IPS-NIHi11 (cell line): ENCODE data around the gene NCAPH2.
"Not testable (repeated sequence)": the region's sequence is repeated elsewhere in the genome, so short reads cannot be mapped to it uniquely, and the experiment has no call there.

Experiments
- DNase-seq: peaks from one replicate; pipeline ENCODE4 v3.0.0; 2012; ENCODE audit warnings: mixed read lengths, low spot score

Gene NCAPH2

DNA sequence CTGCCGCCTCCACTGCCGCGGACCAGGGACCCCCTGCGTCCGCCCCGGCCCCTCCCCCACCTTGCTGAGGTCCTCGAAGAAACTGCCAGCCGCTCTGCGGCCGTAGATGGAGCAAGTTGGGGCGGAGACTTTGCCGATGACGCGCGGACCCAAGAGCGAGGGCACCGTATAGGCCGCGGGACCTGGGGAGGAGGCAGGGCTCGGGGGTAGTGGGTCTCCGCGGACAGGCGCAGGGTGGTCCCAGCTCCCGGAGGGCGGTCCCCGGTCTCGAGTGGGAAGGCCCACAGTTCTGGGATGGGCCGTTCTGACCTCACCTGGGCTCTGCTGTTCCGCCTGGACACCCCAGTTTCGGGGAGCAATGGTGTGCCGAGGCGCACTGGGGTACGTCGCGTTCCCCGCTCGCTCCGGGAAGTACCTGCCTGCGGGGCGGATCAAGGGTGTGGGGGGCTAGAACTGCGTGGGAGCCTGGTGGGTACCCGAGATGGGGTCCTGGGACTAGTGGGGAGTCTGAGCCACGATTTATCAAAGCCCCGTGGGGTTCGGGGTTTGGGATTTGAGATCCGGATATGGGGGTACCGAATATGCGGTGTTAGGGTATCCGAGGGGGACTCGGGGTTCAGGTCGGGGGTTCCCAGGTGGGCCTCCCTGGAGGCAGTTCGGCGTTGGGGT lies 23.0 kb downstream of the NCAPH2 start:
- peak; percentile 77 for DNase-seq

DNA sequence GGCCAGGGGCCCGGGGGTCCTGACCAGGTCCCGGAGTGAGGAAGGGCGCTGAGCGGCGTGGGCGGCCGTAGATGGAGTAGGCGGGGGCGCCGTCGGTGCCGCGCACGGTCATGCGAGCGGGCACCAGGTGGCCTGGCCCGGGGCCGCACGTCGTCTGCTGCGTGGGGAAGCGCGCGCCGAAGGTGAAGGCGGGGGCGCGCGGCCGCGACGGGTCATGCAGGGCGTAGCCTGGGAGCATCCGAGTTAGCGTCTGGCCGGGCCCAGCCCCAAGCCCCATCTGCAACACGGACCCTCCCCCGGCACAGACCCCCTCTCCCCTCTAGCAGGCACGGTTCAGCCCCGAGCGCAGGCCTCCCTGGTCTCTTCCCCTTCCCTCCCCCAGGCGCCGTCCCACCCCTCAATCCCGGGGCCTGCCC lies 23.5 kb downstream of the NCAPH2 start:
- peak; percentile 51 for DNase-seq

DNA sequence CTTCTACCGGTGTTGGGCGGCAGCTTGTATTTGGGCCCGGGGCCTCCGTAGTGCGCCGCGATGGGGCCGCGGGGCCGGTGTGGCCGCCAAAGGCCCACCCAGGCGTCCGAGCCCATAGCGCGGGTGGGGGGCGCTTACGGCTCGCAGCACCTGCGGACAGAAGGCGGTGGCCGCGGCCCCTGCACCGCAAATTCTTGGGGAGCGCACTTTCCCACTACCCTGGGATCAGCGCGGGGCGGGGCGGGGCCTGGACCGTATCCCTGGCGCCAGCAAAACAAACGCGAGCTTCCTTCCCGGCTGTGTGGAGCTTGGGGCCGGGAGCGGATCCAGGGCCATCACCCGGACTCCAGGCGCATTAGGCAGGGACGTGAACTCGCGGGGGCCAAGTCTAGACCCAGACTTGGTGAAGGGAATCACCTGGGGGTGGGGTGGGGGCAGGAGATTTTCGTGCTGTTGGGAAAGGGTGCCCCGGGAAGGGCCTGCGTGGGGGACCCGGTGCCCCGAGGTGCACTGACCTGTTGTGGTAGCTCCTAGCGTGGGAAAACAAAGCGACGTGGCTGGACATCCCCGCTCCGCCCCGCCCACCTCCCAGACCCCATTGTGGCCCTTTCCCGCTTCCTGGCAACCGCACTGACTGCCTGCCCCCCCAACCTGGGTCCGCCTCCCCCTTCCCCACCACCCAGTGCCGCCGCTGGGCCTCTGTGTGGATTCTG lies 24.1 kb downstream of the NCAPH2 start:
- peak; percentile 69 for DNase-seq

DNA sequence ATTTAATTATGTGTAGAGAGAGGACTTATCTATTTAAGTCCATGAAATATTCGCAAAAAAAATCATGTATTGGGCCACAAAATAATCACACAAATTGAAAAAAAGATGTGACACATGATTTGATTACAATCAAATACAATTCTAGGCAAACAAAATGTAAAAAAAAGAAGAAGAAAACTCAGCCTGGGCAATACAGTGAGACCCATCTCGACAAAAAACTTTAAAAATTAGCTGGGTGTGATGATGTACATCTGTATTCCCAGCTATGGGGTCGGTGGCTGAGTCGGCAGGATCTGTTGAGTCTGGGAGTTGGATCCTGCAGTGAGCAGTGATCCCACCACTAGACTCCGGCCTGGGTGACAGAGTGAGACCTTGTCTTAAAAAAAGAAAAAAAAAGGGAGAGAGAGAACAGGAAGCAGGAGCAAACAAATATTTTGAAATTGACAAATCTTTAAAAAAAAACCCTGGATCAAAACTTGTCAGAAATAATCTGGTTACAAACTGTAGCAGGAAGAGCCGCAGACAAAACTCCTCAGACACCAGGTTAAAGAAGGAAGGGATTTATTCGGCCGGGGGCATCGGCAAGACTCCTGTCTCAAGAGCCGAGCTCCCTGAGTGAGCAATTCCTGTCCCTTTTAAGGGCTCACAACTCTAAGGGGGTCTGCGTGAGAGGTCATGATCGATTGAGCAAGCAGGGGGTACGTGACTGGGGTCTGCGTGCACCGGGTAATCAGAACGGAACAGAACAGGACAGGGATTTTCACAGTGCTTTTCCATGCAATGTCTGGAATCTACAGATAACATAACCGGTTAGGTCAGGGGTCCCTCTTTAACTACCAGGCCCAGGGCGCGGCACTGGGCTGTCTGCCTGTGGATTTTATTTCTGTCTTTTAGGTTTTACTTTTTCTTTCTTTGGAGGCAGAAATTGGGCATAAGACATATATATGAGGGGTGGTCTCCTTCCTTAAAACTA lies 25.1 kb downstream of the NCAPH2 start:
- DNase-seq, result no peak

DNA sequence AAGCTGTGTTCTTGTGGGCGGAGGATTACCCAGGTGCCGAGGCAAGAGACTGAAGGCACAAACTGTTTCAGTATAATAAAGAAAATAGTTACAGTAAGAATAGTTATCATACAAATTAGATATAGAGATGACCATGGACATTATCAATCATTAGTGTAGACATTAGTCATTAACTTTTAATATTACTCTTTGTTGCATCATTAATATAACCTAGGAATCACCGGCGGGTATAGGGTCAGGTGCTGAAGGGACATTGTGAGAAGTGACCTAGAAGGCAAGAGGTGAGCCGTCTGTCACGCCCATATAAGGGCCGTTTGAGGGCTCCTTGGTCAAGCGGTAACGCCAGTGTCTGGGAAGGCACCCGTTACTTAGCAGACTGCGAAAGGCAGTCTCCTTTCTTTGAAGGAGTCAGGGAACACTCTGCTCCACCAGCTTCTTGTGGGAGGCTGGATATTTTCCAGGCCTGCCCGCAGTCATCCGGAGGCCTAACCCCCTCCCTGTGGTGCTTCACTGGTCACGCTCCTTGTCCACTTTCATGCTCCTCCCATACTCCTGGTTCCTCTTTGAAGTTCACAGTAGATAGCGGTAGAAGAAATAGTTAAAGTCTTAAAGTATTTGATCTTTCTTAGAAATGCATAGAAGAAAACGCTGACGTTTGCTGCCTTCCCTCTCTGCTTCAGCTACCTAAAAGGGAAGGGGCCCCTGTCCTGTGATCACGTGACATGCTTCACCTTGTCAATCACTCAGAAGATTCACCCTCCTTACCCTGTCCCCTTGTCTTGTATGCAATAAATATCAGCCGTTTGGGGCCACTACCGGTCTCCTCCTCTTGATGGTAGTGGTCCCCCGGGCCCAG lies 26.1 kb downstream of the NCAPH2 start:
- DNase-seq, result not testable (repeated sequence)

DNA sequence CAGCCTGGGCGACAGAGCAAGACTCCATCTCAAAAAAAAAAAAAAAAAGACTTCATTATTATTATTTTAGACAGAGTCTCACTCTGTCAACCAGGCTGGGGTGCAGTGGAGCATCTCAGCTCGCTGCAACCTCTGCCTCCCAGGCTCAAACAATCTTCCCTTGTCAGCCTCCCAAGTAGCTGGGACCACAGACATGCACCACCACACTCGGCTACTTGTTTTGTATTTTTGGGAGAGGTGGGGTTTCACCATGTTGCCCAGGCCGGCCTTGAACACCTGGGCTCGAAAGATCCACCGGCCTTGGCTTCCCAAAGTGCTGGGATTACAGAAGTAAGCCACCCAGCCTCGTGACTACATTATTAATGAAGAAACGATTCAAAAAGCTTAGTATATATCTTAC lies 27.1 kb downstream of the NCAPH2 start:
- DNase-seq, result no peak

DNA sequence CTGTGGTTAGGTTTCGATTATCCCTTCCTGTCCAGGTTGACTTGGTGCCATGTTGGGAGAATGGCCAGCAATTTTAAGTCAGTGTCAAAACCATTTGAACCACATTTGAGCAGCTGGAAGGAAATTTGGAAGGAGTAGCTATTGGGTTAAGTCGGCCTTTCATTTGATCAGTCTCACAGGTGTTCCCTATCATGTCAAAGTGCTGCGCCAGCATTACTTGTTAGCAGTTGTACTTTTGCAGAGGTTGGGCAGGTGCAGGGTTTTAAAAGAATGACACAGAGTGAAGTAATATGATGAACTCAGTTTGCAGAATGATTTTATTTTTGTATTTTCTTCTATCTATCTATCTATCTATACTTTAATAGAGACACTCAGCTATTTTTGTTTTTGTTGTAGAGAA lies 28.2 kb downstream of the NCAPH2 start:
- no peak for DNase-seq

DNA sequence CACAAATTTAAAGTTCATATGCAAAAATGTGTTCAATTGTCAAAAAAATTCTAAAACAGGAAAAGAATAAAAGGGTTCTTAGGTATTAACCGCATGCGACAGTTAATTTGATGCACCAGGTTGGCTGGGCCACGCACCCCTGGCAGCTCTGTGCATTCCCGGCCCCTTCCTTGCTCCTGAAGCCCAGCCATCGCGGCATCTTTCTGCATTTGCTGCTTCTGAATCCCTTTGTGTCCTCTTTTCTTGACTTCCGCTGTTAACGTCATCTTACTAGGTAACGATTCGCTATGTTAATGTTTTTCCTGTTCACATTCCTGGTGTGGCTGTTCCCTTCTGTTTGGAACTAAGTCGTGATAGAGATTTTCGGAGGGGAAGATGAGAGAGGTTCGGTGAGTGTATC lies 29.7 kb downstream of the NCAPH2 start:
- DNase-seq, result no peak

DNA sequence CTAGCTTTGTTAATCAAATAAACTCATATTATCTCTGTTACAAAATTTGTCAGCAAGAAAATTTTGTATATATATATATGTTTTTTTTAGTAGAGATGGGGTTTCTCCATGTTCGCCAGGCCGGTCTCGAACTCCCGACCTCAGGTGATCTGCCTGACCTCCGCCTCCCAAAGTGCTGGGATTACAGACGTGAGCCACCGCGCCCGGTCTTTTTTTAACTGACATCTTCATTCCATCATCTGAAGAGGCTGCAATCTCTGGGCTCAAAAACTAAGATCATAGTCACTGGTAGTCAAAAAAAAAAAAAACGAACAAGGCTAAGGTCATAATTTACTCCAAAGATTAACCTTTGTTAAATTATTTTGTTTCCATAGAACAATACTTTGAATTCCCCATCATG lies 32.4 kb downstream of the NCAPH2 start:
- no peak for DNase-seq

DNA sequence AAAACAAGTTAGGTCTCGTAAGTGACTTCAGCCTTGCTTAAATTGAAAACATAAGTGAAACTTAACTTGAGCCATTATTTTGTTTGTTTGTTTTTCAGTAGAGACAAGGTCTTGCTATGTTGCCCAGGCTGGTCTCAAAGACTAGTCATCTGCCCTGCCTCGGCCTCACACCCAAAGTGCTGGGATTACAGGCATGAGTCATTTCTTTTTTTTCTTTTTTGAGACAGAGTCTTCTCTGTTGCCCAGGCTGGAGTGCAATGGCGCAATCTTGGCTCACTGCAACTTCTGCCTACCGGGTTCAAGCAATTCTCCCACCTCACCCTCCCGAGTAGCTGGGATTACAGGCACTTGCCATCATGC lies 33.6 kb downstream of the NCAPH2 start:
- DNase-seq, result not testable (repeated sequence)

DNA sequence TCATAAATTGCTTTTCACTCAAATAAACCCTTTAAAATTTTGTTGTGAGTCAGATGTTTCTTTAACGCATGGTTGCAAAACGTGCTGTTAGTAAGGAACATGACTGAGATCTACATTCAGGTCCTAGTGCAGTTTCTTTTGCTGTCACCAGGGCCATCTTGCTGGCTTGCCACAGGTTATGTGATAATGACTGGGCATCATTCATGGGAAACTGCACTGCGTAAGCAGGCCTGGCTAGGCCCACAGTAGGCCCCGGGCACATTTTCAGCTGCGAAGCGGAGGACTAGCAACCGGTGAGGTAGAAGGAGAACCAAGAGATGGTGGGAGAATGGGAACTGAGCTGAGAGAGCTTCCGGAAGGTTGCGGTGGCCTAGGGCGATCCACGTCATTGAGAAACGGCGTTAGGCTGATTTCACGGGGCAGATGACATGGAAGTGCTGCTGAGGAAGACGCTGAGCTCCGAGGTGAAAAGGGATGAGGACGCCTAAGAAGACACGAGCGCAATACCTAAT lies 34.4 kb downstream of the NCAPH2 start:
- no peak for DNase-seq

DNA sequence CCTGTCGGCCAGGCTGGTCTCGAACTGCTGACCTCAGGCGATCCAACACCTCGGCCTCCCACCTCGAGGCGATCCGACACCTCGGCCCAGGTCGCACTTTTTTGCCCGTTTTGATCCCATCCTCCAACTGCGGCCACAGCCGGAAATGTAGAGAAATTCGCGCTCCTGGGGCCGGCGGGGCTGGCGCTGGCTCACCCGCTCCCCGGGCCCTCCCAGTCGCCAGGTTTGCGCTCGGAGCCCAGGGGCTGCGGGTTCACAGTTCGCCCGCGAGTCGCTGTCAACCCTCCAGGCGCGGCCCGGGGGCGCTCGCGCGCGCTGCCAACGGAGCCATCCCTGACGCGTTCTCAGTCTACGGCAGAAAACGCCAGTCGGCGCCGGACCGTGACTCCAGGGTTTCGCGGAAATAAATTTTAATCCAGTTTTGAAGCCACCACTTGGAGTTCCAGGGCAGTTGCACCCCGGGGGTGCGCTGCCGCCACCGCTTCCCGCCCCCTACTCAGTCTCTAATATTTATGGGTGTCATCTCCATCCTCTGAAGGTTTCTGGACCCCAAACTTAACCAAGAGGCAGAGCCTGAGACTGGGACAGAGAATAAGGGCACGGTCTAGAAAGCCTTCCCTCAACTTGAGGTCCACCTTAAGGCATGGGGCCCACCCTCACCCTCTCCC lies 36.2 kb downstream of the NCAPH2 start:
- peak; percentile 98 for DNase-seq

DNA sequence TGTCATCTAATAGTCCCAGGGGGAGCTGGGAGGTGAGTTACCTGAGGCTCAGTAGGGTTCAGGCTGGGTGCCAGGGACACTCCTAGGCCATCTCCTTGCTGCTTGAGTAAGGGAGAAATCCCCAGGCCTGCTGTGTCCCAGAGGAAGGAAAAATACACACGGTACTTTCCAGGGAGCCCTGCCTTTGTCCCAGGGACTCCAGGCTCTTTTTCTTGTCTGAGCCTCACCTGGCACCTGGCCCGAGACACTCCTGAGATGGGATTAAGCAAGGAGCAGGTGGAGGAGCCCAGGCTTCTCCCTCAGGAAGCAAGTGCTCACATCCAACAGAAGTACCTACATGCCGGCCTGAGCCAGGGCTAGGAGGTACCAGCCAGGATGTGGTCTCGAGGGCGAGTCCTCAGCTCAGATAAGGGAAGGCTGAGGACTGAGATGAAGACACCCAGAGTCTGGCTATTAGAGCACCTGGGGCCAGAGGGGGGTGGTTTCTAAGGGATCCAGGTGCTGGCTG lies 36.8 kb downstream of the NCAPH2 start:
- no peak for DNase-seq

DNA sequence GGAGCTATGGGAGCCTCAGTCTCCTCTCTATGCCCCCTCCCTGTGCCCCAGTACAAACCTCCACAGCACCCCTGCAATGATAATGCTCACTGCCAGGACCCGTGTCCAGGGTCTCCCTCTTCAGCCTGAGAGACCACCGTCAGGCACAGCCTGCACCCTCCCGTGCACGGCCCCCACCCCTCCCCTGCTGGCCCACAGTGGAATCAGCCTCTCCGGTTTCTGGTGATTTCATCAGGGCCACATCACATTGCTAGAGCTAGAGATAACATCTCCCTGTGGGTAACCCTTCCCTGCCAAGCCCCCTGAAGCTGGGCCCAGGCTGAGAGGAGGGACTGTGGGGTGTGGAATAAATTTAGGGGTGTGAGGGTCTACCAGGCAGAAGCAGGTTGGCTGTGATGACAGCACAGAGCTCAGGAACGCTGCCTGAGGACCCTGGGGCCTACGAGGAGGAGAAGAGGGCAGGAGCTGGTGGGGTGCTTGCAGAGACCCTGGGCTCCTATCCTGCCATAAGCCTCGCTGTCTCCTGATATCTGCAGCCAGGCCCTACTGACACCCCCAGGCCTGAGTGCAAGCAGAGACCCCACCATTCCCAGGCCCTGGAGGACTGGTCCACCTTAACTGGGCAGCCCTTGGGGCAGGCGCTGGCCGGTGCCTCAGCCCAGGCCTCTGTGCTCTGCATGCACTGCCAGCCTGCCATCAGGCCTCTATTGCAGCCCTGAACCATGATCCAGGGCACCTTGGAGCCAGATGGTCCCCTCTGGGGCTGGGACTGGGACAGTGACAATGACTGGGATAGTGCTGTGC lies 37.7 kb downstream of the NCAPH2 start, which contains the start of gene KLHDC7B:
KLHDC7B (plus strand) TSS at position 378 of the 804 bp plus-strand sequence; CDS start at position 723, 345 bp downstream.
- DNase-seq, result no peak

DNA sequence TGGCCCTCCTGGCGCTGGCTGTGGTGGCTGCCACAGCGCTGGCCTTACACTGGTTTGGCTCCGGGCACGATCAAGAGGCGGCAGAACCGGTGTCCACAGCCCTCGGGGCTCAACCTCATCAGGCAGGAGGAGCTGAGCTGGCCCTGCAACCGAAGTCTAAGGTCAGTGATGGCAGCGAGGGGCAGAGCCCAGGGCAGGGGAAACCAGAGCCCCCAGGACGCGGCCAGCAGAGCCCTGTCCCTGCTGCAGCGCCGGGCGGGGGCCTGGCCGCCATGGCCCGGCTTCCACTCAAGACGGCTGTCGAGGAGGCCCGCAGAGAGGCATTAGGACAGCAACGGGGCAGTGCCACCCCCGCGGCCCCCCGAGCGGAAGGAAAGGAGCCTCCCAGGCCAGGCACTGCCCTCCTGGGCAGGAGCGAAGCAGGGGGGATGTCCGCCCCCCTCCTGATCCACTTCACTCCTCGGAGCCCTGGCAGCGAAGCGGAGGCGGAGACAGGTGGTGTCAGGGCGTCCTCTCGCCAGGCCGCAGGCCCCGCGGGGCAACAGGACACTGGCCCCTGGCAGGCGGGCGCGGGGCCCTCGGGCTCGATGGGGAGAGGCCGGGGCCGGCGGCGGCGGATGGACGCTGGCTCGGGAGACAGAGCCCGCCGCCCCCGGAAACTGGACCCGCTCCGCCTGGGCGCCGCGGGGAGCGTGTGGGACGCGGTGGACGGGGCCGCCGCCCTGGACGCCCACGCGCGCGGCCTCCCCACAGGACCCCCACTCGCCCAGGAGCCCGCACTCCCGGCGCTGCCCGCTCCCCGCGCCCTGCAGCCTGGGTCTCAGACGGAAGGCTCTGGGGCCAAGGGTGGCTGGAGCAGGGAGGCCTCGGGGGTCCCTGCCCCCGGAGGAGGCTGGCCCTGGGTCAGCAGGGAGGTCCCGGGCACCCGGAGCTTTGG lies 38.6 kb downstream of the NCAPH2 start:
- DNase-seq, result peak; percentile 35

DNA sequence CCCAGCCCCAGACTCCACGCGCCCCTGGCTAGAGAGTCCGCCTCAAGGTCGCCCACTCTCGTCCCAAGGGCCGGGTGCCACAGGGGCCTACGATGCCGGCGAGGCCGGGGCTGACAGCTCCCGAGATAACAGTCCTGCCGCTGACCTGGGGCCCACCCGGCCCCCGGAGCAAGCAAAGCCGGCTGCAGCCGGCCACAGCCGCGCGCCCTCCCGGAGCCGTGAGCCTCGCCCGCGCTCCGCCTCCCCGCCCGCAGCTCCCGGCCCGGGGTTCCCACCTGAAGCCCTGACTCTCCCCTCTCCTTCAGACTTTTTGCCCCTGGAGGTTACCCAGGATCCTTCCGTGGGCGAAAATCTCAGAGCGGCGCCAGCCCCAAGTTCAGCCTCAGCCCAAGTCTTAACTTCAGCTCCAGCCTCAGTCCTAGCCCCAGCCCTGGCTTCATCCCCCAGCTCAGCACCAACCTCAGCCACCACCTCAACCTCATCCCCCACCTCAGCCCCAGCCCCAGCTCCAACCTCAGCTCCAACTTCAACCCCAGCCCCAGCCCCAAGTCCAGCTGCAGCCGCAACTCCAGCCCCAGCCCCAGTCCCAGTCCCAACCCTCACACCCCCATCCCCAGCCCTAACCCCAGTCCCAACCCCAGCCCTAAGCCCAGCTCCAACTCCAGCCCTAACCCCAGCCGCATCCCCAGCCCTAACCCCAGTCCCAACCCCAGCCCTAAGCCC lies 39.4 kb downstream of the NCAPH2 start:
- DNase-seq, result peak; percentile 39

DNA sequence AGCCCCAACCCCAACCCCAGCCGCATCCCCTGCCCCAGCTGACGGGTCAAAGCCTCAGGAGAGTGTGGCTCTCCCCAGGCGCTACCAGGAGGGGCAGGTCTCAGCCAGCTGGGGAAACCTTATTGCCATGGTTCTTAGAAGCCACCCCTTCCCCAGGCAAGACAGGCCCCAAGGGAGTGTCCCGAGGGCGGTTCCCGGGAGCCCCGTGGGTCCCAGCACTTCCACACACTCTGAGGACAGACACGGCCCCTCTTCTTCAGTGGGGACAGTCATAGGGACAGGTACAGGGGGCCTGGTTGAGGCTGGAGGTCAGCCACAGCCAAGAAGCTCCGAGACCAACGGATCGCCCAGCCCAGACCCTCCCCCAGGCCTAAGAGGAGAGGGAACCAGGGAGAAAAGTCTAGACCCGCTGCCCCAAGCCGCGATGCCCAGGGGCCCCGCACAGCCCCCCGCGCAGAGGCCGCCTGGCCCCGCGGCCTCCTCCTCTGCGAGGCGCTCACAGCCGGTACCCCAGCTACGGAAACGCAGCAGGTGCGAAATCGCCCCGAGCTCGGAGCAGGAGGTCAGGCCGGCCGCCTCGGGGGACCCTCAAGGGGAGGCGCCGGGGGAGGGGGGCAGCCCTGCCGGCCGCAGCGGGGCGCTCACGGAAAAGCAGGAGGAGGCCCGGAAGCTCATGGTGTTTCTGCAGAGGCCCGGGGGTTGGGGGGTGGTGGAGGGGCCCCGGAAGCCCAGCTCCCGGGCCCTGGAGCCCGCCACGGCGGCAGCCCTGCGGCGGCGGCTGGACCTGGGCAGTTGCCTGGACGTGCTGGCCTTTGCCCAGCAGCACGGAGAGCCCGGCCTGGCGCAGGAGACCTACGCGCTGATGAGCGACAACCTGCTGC lies 40.3 kb downstream of the NCAPH2 start:
- DNase-seq, result peak; percentile 39
